K562 (cell line): ENCODE measurements around the gene MRAS. TPM values are rescaled to one million over a fixed set of nuclear protein-coding genes. Genes with fewer than 3 reads are reported as not detected.

ENCODE experiments used
- ATAC-seq: fragments of 200-7000 bp; cut with Tn5 transposase; 3 replicates; pipeline ENCODE4 v1.9.1; 2020; ENCODE audit warnings: moderate library complexity
- BruUV-seq: library from RNA; stranded (reverse); fragments of 400-500 nt; replicated peaks from 2 replicates; lab custom pipeline; 2021; lab: Mats Ljungman, UMichigan
- CTCF ChIA-PET: fragments of 300-600 bp; formaldehyde crosslinking; extraction: SDS; loops from one replicate; lab custom pipeline; 2021; ENCODE audit warnings: low intra/inter-chr PET ratio; lab: Yijun Ruan, JAX
- POLR2A ChIA-PET: fragments of 300-600, 350-650 bp; sonication (Branson Sonifier 250); formaldehyde crosslinking; extraction: SDS; loops from one replicate; lab custom pipeline; 2021; ENCODE audit warnings: antibody characterized with exemption, inconsistent platforms; lab: Yijun Ruan, JAX
- DNase-seq, 4 experiments: peaks; one replicate each; pipeline versions ENCODE4 v3.0.0 to v3.0.0-alpha.2; 2011 to 2018; ENCODE audit warnings: low spot score in 3 of 4, mixed read lengths in 3 of 4; ENCODE audit errors: extremely low read depth in 1 of 4
- FAIRE-seq: peaks from 2 replicates; lab custom pipeline; 2011; peaks lifted over from hg19 to GRCh38; lab: Jason Lieb, UNC
- H2AFZ ChIP-seq: 2 replicates; pipeline ENCODE4 v1.6.0; 2011; ENCODE audit warnings: low read depth, low read length, control low read depth, inconsistent platforms
- H3K27ac ChIP-seq: fragments of 200-600 bp; 3 replicates; pipeline ENCODE4 v1.8.0; 2011; ENCODE audit warnings: low read depth, mild to moderate bottlenecking, control low read depth, inconsistent platforms, low read length, moderate library complexity, mixed read lengths; ENCODE audit errors: extremely low read depth
- H3K27me3 ChIP-seq, 2 experiments: fragments of 300-600 bp in 1 of 2; 2 replicates in 1 of 2; 3 replicates in 1 of 2; pipeline versions ENCODE4 v1.6.0 to v1.8.0; 2011; ENCODE audit warnings: inconsistent platforms in 2 of 2, low read length in 2 of 2, mild to moderate bottlenecking in 1 of 2, mixed read lengths in 1 of 2, moderate library complexity in 1 of 2; ENCODE audit not compliant: control insufficient read depth in 2 of 2, insufficient read depth in 2 of 2
- H3K36me3 ChIP-seq: fragments of 300-600 bp; 3 replicates; pipeline ENCODE4 v1.8.0; 2011; ENCODE audit warnings: mild to moderate bottlenecking, low read length, inconsistent platforms; ENCODE audit not compliant: control insufficient read depth, insufficient read depth
- H3K4me1 ChIP-seq, 2 experiments: fragments of 200-600 bp in 1 of 2; replicated peaks in 1 of 2; 2 replicates in 1 of 2; 3 replicates in 1 of 2; pipeline versions ENCODE4 v1.5.1 to v1.8.0; 2011; ENCODE audit warnings: inconsistent platforms in 2 of 2, low read length in 2 of 2, mild to moderate bottlenecking in 1 of 2, mixed read lengths in 1 of 2, moderate library complexity in 1 of 2; ENCODE audit not compliant: control insufficient read depth in 2 of 2, insufficient read depth in 2 of 2
- H3K4me2 ChIP-seq: 2 replicates; pipeline ENCODE4 v1.6.1; 2011; ENCODE audit warnings: low read length, control low read depth, inconsistent platforms, mixed read lengths; ENCODE audit not compliant: insufficient read depth
- H3K4me3 ChIP-seq: fragments of 200-600 bp; sonication (generic), shearing (Covaris generic); 2 replicates; pipeline ENCODE4 v1.5.1; 2016; ENCODE audit warnings: control low read depth, inconsistent platforms
- H3K79me2 ChIP-seq: fragments of 200-600 bp; 3 replicates; pipeline ENCODE4 v1.8.0; 2011; ENCODE audit warnings: low read length, inconsistent platforms; ENCODE audit not compliant: control insufficient read depth, insufficient read depth
- H3K9ac ChIP-seq, 2 experiments: 2 replicates each; pipeline versions ENCODE4 v1.6.0 to v1.6.1; 2011; ENCODE audit warnings: low read depth in 2 of 2, low read length in 2 of 2, control low read depth in 1 of 2, inconsistent platforms in 1 of 2, mild to moderate bottlenecking in 1 of 2, mixed read lengths in 1 of 2; ENCODE audit not compliant: insufficient read depth in 1 of 2
- H3K9me1 ChIP-seq: one replicate; pipeline ENCODE4 v1.6.0; 2011; ENCODE audit warnings: inconsistent platforms, mild to moderate bottlenecking, low read length, moderate library complexity; ENCODE audit not compliant: control insufficient read depth, insufficient read depth
- H3K9me3 ChIP-seq: replicated peaks from 2 replicates; pipeline ENCODE4 v1.5.1; 2011; ENCODE audit warnings: low read depth, low read length, inconsistent platforms; ENCODE audit not compliant: control insufficient read depth, insufficient read depth
- H4K20me1 ChIP-seq: replicated peaks from 2 replicates; pipeline ENCODE4 v1.6.1; 2011; ENCODE audit warnings: low read length, inconsistent platforms, mixed read lengths; ENCODE audit not compliant: control insufficient read depth, insufficient read depth
- ARID1B ChIP-seq: fragments of 450-650 bp; IDR thresholded peaks from 2 replicates; pipeline ENCODE4 v1.6.1; 2016; ENCODE audit warnings: antibody characterized with exemption, mild to moderate bottlenecking, inconsistent platforms
- BRD9 ChIP-seq: fragments of 450-650 bp; IDR thresholded peaks from 2 replicates; pipeline ENCODE4 v1.6.1; 2018; ENCODE audit warnings: low read depth; ENCODE audit not compliant: partially characterized antibody
- CREM ChIP-seq: IDR thresholded peaks from 2 replicates; pipeline ENCODE4 v1.6.1; 2014; ENCODE audit warnings: antibody characterized with exemption, low read depth
- ETS1 ChIP-seq: conservative IDR thresholded peaks from 2 replicates; pipeline ENCODE4 v1.6.1; 2011; ENCODE audit warnings: low read depth, mild to moderate bottlenecking, low read length; ENCODE audit not compliant: control insufficient read depth
- FOSL1 ChIP-seq: fragments of 200-800 bp; sonication (Bioruptor generic); conservative IDR thresholded peaks from 2 replicates; pipeline ENCODE4 v1.6.1; 2016; ENCODE audit warnings: missing genetic modification characterization, missing compliant biosample characterization
- HMBOX1 ChIP-seq: sonication (generic); IDR thresholded peaks from 2 replicates; pipeline ENCODE4 v1.6.1; 2016
- HNRNPLL ChIP-seq: fragments of 200-400 bp; formaldehyde crosslinking; IDR thresholded peaks from 2 replicates; pipeline ENCODE4 v1.6.1; 2017; ENCODE audit warnings: low read length, low read depth, mild to moderate bottlenecking; ENCODE audit not compliant: poor library complexity, severe bottlenecking
- MYBL2 ChIP-seq, 2 experiments: fragments of 450-650 bp in 1 of 2; sonication (generic) in 1 of 2; formaldehyde crosslinking in 1 of 2; IDR thresholded peaks; 2 replicates each; pipeline versions ENCODE4 v1.6.1 to v1.8.1; 2017 to 2022; ENCODE audit warnings: borderline replicate concordance in 1 of 2, inconsistent platforms in 1 of 2, low read depth in 1 of 2, mild to moderate bottlenecking in 1 of 2, missing genetic modification reagents in 1 of 2, moderate library complexity in 1 of 2
- NFE2 ChIP-seq: IDR thresholded peaks from 2 replicates; pipeline ENCODE4 v1.6.1; 2014; ENCODE audit warnings: antibody characterized with exemption, low read depth
- NKRF ChIP-seq: fragments of 450-650 bp; IDR thresholded peaks from 2 replicates; pipeline ENCODE4 v1.6.1; 2016; ENCODE audit warnings: borderline replicate concordance
- NRF1 ChIP-seq, 2 experiments: fragments of 450-650 bp; IDR thresholded peaks in 1 of 2; conservative IDR thresholded peaks in 1 of 2; 2 replicates each; pipeline ENCODE4 v1.6.1; 2014; ENCODE audit warnings: mild to moderate bottlenecking in 2 of 2
- PKNOX1 ChIP-seq: fragments of 450-650 bp; IDR thresholded peaks from 2 replicates; pipeline ENCODE4 v1.6.1; 2016
- PRPF4 ChIP-seq: fragments of 200-400 bp; formaldehyde crosslinking; IDR thresholded peaks from one replicate; pipeline ENCODE4 v1.6.1; 2017; ENCODE audit warnings: low read length, low read depth, mild to moderate bottlenecking; ENCODE audit not compliant: insufficient read depth, poor library complexity, severe bottlenecking
- SAFB ChIP-seq: fragments of 200-400 bp; formaldehyde crosslinking; IDR thresholded peaks from 2 replicates; pipeline ENCODE4 v1.6.1; 2017; ENCODE audit warnings: low read depth, low read length, borderline replicate concordance
- ZFP1 ChIP-seq: fragments of 450-650 bp; formaldehyde crosslinking; IDR thresholded peaks from 2 replicates; pipeline ENCODE4 v1.4.0; 2020; ENCODE audit warnings: mild to moderate bottlenecking, mixed read lengths
- WGBS: fragments of 100-300 bp; shearing (Covaris generic); methylation state at CpG from one replicate; pipeline ENCODE4 v1.1.6; 2016; ENCODE audit warnings: low coverage, mixed read lengths; ENCODE audit not compliant: insufficient coverage; ENCODE audit errors: missing lambda C conversion rate; 5-methylcytosine and 5-hydroxymethylcytosine counted together
- in situ Hi-C: fragments of 300-500 bp; cut with MboI; formaldehyde crosslinking; loops from 4 replicates; pipeline ENCODE4 v1.15.0; 2018; ENCODE audit warnings: inconsistent platforms, mixed read lengths
- intact Hi-C: fragments of 100-400 bp; cut with micrococcal nuclease; formaldehyde crosslinking; loops from 2 replicates; pipeline ENCODE4 v1.14.2; 2022
- polyA plus RNA-seq, 8 experiments: library from polyadenylated mRNA; depleted of rRNA in 4 of 8; stranded (reverse) in 5 of 8; unstranded in 3 of 8; fragments of >200 nt; fragmentation: Nextera tagmentation in 2 of 8; fragmentation: Illumina TruSeq in 1 of 8; extraction: Ambion mirVana in 2 of 8; extraction: Trizol in 1 of 8; gene quantifications; 2 replicates each; pipeline versions ENCODE4 v1.2.1 to v1.2.3, GENCODE V29; 2011 to 2014; ENCODE audit warnings: inconsistent platforms in 1 of 8, missing spikeins in 1 of 8
- total RNA-seq, 7 experiments: library from RNA; depleted of rRNA in 6 of 7; stranded (reverse); fragments of >200 nt in 6 of 7; fragmentation: Illumina TruSeq in 2 of 7; extraction: Trizol in 2 of 7; gene quantifications; 2 replicates each; pipeline versions ENCODE4 v1.2.1 to v1.2.3, GENCODE V29; 2011 to 2021; ENCODE audit warnings: low replicate concordance in 1 of 7

The MRAS gene
- total and polyA plus RNA-seq, 9 of the 15 experiments (the other 6 are each of a cell fraction or from before 2014, with no cell fraction given): 1.5 to 10.0 (median 5.0) TPM

GRCh38 chr3:138329984-138330293 lies 18.4 kb upstream of the MRAS start:
- H3K27me3 ChIP-seq: no peaks in the 10 kb centered on the region; a peak in 1 of 5 replicates
- H3K4me2 ChIP-seq: peak overlapping the region; percentile 83
- FAIRE-seq (no peak), DNase-seq (no peak), ATAC-seq (no peak)
- no peaks in the 10 kb centered on the region for H4K20me1 ChIP-seq
- H3K9me1 ChIP-seq: no peaks in the 10 kb centered on the region
- WGBS: 11% methylated on average over 5 of the region's 7 CpGs
- H2AFZ ChIP-seq: peak overlapping the region; percentile 90; the same call in 1 of the 2 replicates
- in situ Hi-C loops (no loop called here), intact Hi-C loops (loop anchor here (1.0 to 10.0 kb wide), 4 partner anchors 55 to 265 kb away; no protein-coding TSS in a partner anchor)
- H3K79me2 ChIP-seq: no peaks in the 10 kb centered on the region
- H3K36me3 ChIP-seq: no peaks in the 10 kb centered on the region
- H3K9ac ChIP-seq: no peak overlapping the region
- H3K9me3 ChIP-seq: no peaks in the 10 kb centered on the region
- no TSS peak for BruUV-seq
- POLR2A ChIA-PET: no interaction called here
- H3K27ac ChIP-seq: no peak overlapping the region
- peak overlapping the region; percentile 57 for H3K4me3 ChIP-seq
- CTCF ChIA-PET: interaction anchor here (0.5 kb wide), 1 partner anchor 590 kb away, joined by 3 read pairs; no protein-coding TSS in a partner anchor
- peaks cover 6 to 10% of the 10 kb centered on the region in 2 experiments; a peak in 4 of 5 replicates for H3K4me1 ChIP-seq
- TF ChIP-seq NFE2: no peak
- TF ChIP-seq SAFB: no peak
- TF ChIP-seq NKRF: no peak
- TF ChIP-seq MYBL2 (IDR thresholded peaks at IDR 0.05; ENCODE audit: low read depth): no peak
- no peak for TF ChIP-seq MYBL2 (CRISPR knock-in tag; IDR thresholded peaks at IDR 0.05; ENCODE audit: borderline replicate concordance)
- TF ChIP-seq ZFP1 (CRISPR knock-in tag): no peak
- TF ChIP-seq HNRNPLL: no peak
- TF ChIP-seq NRF1 (conservative IDR thresholded peaks at IDR 0.05 in 1 of 2, IDR thresholded peaks at IDR 0.05 in 1 of 2): 0 out of 4 replicates have a peak, but pooled peaks of 1 of the 2 experiments have one; percentile 24
- no peak for TF ChIP-seq PRPF4
- no peak for TF ChIP-seq ARID1B
- TF ChIP-seq CREM: peak; percentile 1; the same call in 1 of the 2 replicates
- TF ChIP-seq HMBOX1: no peak
- no peak for TF ChIP-seq FOSL1 (tag)
- peak; percentile 10; the same call in 1 of the 2 replicates for TF ChIP-seq PKNOX1
- TF ChIP-seq BRD9: no peak
- no peak for TF ChIP-seq ETS1
